PC-9 (cell line): ENCODE measurements around the gene SLC1A4. TPM values are rescaled to one million over a fixed set of nuclear protein-coding genes. Genes with fewer than 3 reads are reported as not detected.

Experiments
- BruUV-seq: library from RNA; stranded (reverse); fragments of 400-500 nt; replicated peaks from 2 replicates; lab custom pipeline; 2021; lab: Mats Ljungman, UMichigan
- CTCF ChIA-PET: fragments of 300-600 bp; sonication (Branson Sonifier 250); formaldehyde crosslinking; loops from one replicate; lab custom pipeline; 2022; ENCODE audit warnings: antibody characterized with exemption; lab: Charles Lee
- POLR2A ChIA-PET: fragments of 300-600 bp; sonication (Branson Sonifier 250); formaldehyde crosslinking; loops from one replicate; lab custom pipeline; 2022; ENCODE audit warnings: antibody characterized with exemption; ENCODE audit not compliant: unreplicated experiment; lab: Charles Lee
- DNase-seq, 2 experiments: peaks; one replicate each; pipeline versions ENCODE4 v3.0.0 to v3.0.0-alpha.2; 2015 to 2022; ENCODE audit warnings: mixed read lengths in 1 of 2
- H2AFZ ChIP-seq: fragments of 200-600 bp; sonication (generic); 2 replicates; pipeline ENCODE4 v1.8.1; 2017; ENCODE audit warnings: antibody characterized with exemption
- H3F3A ChIP-seq: fragments of 200-600 bp; sonication (generic); 2 replicates; pipeline ENCODE4 v1.8.1; 2017; ENCODE audit warnings: antibody characterized with exemption, mild to moderate bottlenecking, low read depth; ENCODE audit not compliant: insufficient read depth
- H3K27ac ChIP-seq: fragments of 200-600 bp; sonication (generic); 2 replicates; pipeline ENCODE4 v1.6.1; 2016; ENCODE audit warnings: mixed run types
- H3K27me3 ChIP-seq: fragments of 200-600 bp; sonication (generic); 2 replicates; pipeline ENCODE4 v1.6.1; 2016; ENCODE audit warnings: low read depth, mixed run types; ENCODE audit not compliant: insufficient read depth
- H3K36me3 ChIP-seq: fragments of 200-600 bp; sonication (generic); 2 replicates; pipeline ENCODE4 v1.6.1; 2016; ENCODE audit warnings: low read depth, mixed run types
- H3K4me1 ChIP-seq: fragments of 200-600 bp; sonication (generic); replicated peaks from 2 replicates; pipeline ENCODE4 v1.6.1; 2016; ENCODE audit warnings: mixed run types; ENCODE audit not compliant: insufficient read depth
- H3K4me2 ChIP-seq: fragments of 200-600 bp; sonication (generic); 2 replicates; pipeline ENCODE4 v1.6.1; 2017; ENCODE audit warnings: mixed run types
- H3K4me3 ChIP-seq: fragments of 200-600 bp; sonication (generic); 2 replicates; pipeline ENCODE4 v1.6.1; 2016; ENCODE audit warnings: mixed run types
- H3K79me2 ChIP-seq: fragments of 200-600 bp; sonication (generic); 2 replicates; pipeline ENCODE4 v1.6.1; 2017; ENCODE audit warnings: low read depth, mixed run types
- H3K9me2 ChIP-seq: fragments of 200-600 bp; sonication (generic); 2 replicates; pipeline ENCODE4 v1.8.1; 2017; ENCODE audit warnings: mild to moderate bottlenecking; ENCODE audit not compliant: insufficient read depth
- H3K9me3 ChIP-seq: fragments of 200-600 bp; sonication (generic); 2 replicates; pipeline ENCODE4 v1.8.1; 2016; ENCODE audit warnings: low read depth; ENCODE audit not compliant: insufficient read depth
- H4K20me1 ChIP-seq: fragments of 200-600 bp; sonication (generic); 2 replicates; pipeline ENCODE4 v1.8.1; 2017; ENCODE audit not compliant: insufficient read depth
- EZH2 ChIP-seq: fragments of 200-600 bp; sonication (generic); IDR thresholded peaks from 2 replicates; pipeline ENCODE4 v1.8.0; 2017; ENCODE audit warnings: antibody characterized with exemption, low read depth
- intact Hi-C: fragments of 100-400 bp; cut with micrococcal nuclease; formaldehyde crosslinking; loops from one replicate; pipeline ENCODE4 v1.10.0; 2022; ENCODE audit not compliant: unreplicated experiment
- total RNA-seq: library from RNA; stranded (reverse); gene quantifications from 2 replicates; pipeline ENCODE4 v1.2.3, GENCODE V29; 2021
- TF ChIP-seq, protein P1 (sequence below): fragments of 200-600 bp; sonication (generic); conservative IDR thresholded peaks from 2 replicates; pipeline ENCODE4 v1.6.1; 2017; ENCODE audit warnings: mixed run types, antibody characterized with exemption, mild to moderate bottlenecking, moderate library complexity

SLC1A4 gene
- total RNA-seq, 1 experiment from 2014 or later, result 8.7 TPM

DNA sequence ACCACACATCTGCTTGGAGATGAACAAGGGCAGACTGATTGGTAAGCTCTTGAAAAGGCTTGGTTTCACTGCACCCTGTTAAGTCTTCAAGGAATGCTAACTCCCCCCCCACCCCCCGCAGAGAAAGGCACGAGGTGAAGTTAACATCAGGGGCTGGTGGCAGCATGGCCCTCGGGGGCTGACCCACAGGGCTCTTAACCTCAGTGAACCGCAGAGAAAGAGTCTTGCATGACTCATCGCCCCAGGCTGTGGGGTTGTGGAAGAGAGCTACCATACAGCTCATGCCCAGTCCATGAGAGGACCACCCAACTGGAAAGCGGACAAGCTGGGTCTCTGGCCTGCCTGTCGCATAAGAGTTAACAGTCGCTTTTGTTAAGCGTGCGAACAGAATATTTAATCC, 56.5 kb downstream of the SLC1A4 start:
- no peak overlapping the region for H3K27ac ChIP-seq
- H3K9me2 ChIP-seq, result no peaks in the 10 kb centered on the region
- H3K4me2 ChIP-seq, result no peak overlapping the region
- intact Hi-C loops, result loop anchor here (10.0 kb wide), 1 partner anchor 711 kb away; no protein-coding TSS in a partner anchor
- no peaks in the 10 kb centered on the region for H4K20me1 ChIP-seq
- DNase-seq, result no peak
- H3K79me2 ChIP-seq, result no peaks in the 10 kb centered on the region
- H3K9me3 ChIP-seq, result peaks cover 19% of the 10 kb centered on the region
- H3K4me1 ChIP-seq, result peaks cover 17% of the 10 kb centered on the region
- POLR2A ChIA-PET, result no interaction called here
- no peak overlapping the region for H2AFZ ChIP-seq
- H3K27me3 ChIP-seq, result no peaks in the 10 kb centered on the region
- BruUV-seq, result no TSS peak
- 0 out of 2 replicates have a peak, but pooled peaks cover 6% of the 10 kb centered on the region for H3K36me3 ChIP-seq
- 0 out of 2 replicates have a peak, but pooled peaks cover 6% of the 10 kb centered on the region for H3F3A ChIP-seq
- TF ChIP-seq, protein P1, sequence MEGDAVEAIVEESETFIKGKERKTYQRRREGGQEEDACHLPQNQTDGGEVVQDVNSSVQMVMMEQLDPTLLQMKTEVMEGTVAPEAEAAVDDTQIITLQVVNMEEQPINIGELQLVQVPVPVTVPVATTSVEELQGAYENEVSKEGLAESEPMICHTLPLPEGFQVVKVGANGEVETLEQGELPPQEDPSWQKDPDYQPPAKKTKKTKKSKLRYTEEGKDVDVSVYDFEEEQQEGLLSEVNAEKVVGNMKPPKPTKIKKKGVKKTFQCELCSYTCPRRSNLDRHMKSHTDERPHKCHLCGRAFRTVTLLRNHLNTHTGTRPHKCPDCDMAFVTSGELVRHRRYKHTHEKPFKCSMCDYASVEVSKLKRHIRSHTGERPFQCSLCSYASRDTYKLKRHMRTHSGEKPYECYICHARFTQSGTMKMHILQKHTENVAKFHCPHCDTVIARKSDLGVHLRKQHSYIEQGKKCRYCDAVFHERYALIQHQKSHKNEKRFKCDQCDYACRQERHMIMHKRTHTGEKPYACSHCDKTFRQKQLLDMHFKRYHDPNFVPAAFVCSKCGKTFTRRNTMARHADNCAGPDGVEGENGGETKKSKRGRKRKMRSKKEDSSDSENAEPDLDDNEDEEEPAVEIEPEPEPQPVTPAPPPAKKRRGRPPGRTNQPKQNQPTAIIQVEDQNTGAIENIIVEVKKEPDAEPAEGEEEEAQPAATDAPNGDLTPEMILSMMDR, result no peak
- TF ChIP-seq EZH2, result no peak
- CTCF ChIA-PET, result no interaction called here
- H3K4me3 ChIP-seq, result no peak overlapping the region

DNA sequence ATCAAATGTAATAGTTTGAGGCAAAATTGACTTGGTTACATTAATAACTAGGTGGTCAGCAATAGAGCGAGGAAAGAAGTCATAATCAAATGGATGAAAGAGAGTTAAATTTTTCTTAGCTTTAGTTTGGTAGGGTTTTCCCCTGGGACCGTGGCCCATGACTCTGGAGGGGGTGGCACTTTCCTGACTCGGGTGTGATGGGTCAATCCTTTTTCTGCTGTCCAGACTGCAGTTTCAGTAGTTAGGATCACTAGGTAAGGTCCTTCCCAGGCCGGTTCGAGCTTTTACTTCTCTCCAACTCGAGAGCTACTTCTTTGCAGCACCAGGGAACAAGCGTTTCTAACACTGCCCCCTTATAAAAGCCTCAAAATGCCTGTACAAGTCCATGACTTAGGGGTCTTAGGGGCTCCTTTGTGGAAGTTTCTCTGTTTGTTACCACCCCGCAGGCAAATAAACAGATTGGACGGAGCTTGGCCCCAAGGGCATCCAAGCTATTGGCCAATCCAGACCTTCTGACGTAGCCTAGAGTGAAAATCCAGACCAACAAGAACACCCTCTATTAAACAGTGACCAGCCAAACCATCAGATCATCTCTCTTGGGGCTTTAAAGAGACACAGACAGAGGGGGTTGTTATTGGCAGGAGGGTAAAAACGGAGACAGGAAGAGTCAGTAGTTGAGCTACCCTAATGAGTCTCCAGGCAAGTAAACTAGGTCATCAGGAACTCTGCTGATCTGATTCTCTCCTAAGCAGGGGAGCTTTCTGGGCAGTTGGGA, 57.6 kb downstream of the SLC1A4 start:
- CTCF ChIA-PET, result interaction anchor here (0.5 kb wide), 1 partner anchor 165 kb away, joined by 5 read pairs; no protein-coding TSS in a partner anchor
- BruUV-seq, result no TSS peak
- intact Hi-C loops, result loop anchor here (10.0 kb wide), 1 partner anchor 712 kb away; no protein-coding TSS in a partner anchor

GRCh38 chr2:65049010-65049639, 59.9 kb downstream of the SLC1A4 start:
- ChIA-PET POLR2A (interaction anchor here (0.6 kb wide), 1 partner anchor 32 kb away, joined by 7 read pairs; no protein-coding TSS in a partner anchor), CTCF (no interaction called here)
- Histone ChIP-seq H3K4me3 (no peak overlapping the region), H3K9me2 (no peaks in the 10 kb centered on the region), H3K9me3 (peaks cover 8% of the 10 kb centered on the region), H3K4me2 (peak overlapping the region; percentile 23; the same call in 1 of the 2 replicates), H3K4me1 (peaks cover 17% of the 10 kb centered on the region), H3K27ac (peak overlapping the region; percentile 74), H2AFZ (peak overlapping the region; percentile 10; the same call in 1 of the 2 replicates), H3F3A (0 out of 2 replicates have a peak, but pooled peaks cover 6% of the 10 kb centered on the region), H4K20me1 (no peaks in the 10 kb centered on the region), H3K79me2 (no peaks in the 10 kb centered on the region), H3K27me3 (no peaks in the 10 kb centered on the region), H3K36me3 (0 out of 2 replicates have a peak, but pooled peaks cover 5% of the 10 kb centered on the region)
- peak in 1 of 2 experiments; percentile 76 for DNase-seq
- intact Hi-C loops, result loop anchor here (10.0 kb wide), 1 partner anchor 714 kb away; no protein-coding TSS in a partner anchor
- BruUV-seq, result TSS peak; percentile 30
- TF ChIP-seq EZH2, result no peak
- TF ChIP-seq, protein P1, result no peak

More for the DNA sequence above, 57.6 kb downstream of the SLC1A4 start:
- Histone ChIP-seq H2AFZ (no peak overlapping the region), H3K4me2 (no peak overlapping the region), H3K79me2 (no peaks in the 10 kb centered on the region), H3K9me2 (no peaks in the 10 kb centered on the region), H3K4me1 (peaks cover 17% of the 10 kb centered on the region), H3K4me3 (no peak overlapping the region), H3K27me3 (no peaks in the 10 kb centered on the region), H3K36me3 (0 out of 2 replicates have a peak, but pooled peaks cover 6% of the 10 kb centered on the region), H4K20me1 (no peaks in the 10 kb centered on the region), H3K9me3 (peaks cover 19% of the 10 kb centered on the region), H3K27ac (no peak overlapping the region), H3F3A (0 out of 2 replicates have a peak, but pooled peaks cover 6% of the 10 kb centered on the region)
- TF ChIP-seq, protein P1, result no peak
- no peak for TF ChIP-seq EZH2
- DNase-seq, result no peak
- POLR2A ChIA-PET, result interaction anchor here (0.6 kb wide), 2 partner anchors 9 to 105 kb away, joined by 3 to 4 read pairs; no protein-coding TSS in a partner anchor
